ENCODE measurements around the gene OR6B1. TPM values are rescaled to one million over a fixed set of nuclear protein-coding genes. Genes with fewer than 3 reads are reported as not detected.

The OR6B1 gene
- total and polyA plus RNA-seq, 2 donors (not counting 3 experiments of a cell fraction or from before 2014, with no cell fraction given), result not detected

DNA sequence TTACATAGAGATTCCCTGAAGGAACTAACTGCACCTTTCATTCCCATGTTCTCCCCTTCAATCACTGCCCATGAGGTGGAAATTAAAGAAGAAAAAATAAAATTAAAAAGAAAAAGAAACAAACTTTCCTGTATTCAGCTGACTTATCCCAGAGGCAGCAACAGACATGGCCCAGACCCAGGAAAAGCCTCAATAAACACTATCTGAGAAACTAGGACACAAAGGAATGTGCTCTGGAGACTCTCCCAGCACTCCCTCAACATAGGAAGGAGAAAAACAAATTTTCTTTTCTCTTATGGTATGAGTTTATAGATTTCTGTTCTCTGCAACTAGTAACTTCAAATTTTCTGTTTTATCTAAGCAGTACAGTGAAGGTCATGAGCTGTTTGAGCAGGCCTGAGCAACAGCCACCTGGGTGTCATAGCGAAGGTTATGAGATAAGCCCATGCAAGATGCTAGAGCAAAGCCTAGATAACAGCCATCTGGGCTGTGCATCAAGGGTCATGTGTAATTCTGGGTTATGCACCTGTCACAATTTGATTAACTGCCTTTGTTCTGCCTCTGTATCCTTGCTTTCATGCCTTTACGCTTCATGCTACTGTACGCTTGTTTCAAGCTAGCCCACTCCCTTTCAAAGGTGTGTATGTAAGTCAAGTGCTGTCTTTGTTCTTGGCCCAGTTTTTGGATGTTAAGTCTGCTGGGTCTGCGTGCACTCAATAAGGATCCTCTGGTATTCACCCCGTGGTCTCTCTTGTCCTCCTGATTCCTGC lies 11.0 kb upstream of the OR6B1 start:
- Histone ChIP-seq H3K9me1 (replicated peaks; ENCODE audit: control insufficient read depth, extremely low read depth, insufficient read depth, low read length) (peaks cover 2% of the 10 kb centered on the region), H3K79me2 (ENCODE audit: control insufficient read depth, insufficient read depth, low read length) (no peaks in the 10 kb centered on the region), H3K9ac (replicated peaks; ENCODE audit: extremely low read depth, insufficient read depth, low read length) (no peak overlapping the region), H3K4me3 (replicated peaks in 1 of 3; ENCODE audit: insufficient read depth in 1 of 3, low read depth in 1 of 3, low read length in 3 of 3) (no peak overlapping the region), H4K20me1 (replicated peaks; ENCODE audit: control insufficient read depth, extremely low read depth, insufficient read depth, low read length) (no peaks in the 10 kb centered on the region), H2AFZ (ENCODE audit: low read depth, low read length) (no peak overlapping the region), H3K27me3 (ENCODE audit: control insufficient read depth in 2 of 2, insufficient read depth in 2 of 2, low read length in 2 of 2) (peaks cover 0 to 5% of the 10 kb centered on the region in 2 experiments), H3K36me3 (ENCODE audit: control insufficient read depth in 2 of 2, extremely low read depth in 1 of 2, insufficient read depth in 2 of 2, low read length in 2 of 2) (no peaks in the 10 kb centered on the region), H3K4me1 (ENCODE audit: control insufficient read depth, extremely low read depth, insufficient read depth, low read length) (no peaks in the 10 kb centered on the region), H3K9me3 (replicated peaks; ENCODE audit: control insufficient read depth, insufficient read depth, low read length) (no peaks in the 10 kb centered on the region), H3K27ac (ENCODE audit: insufficient read depth, low read depth, low read length) (no peak overlapping the region), H3K4me2 (ENCODE audit: insufficient read depth, low read length) (no peak overlapping the region)
- ChIA-PET CTCF (no interaction called here), POLR2A (no interaction called here)
- DNase-seq (ENCODE audit: low read depth, low spot score) (no peak), FAIRE-seq (no peak)
- dilution Hi-C loops (cut with MboI; ENCODE audit: extremely low pct_ligation_motif_present, low sequenced_read_pairs), result no loop called here
- intact Hi-C loops (cut with micrococcal nuclease), result no loop called here
- TF ChIP-seq, protein P1, sequence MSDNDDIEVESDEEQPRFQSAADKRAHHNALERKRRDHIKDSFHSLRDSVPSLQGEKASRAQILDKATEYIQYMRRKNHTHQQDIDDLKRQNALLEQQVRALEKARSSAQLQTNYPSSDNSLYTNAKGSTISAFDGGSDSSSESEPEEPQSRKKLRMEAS (IDR thresholded peaks at IDR 0.05; ENCODE audit: insufficient read depth, insufficient read length), result no peak
- TF ChIP-seq POLR2A (IDR thresholded peaks at IDR 0.05; ENCODE audit: low read depth, low read length), result no peak
- TF ChIP-seq, protein P2, sequence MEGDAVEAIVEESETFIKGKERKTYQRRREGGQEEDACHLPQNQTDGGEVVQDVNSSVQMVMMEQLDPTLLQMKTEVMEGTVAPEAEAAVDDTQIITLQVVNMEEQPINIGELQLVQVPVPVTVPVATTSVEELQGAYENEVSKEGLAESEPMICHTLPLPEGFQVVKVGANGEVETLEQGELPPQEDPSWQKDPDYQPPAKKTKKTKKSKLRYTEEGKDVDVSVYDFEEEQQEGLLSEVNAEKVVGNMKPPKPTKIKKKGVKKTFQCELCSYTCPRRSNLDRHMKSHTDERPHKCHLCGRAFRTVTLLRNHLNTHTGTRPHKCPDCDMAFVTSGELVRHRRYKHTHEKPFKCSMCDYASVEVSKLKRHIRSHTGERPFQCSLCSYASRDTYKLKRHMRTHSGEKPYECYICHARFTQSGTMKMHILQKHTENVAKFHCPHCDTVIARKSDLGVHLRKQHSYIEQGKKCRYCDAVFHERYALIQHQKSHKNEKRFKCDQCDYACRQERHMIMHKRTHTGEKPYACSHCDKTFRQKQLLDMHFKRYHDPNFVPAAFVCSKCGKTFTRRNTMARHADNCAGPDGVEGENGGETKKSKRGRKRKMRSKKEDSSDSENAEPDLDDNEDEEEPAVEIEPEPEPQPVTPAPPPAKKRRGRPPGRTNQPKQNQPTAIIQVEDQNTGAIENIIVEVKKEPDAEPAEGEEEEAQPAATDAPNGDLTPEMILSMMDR (IDR thresholded peaks at IDR 0.05; ENCODE audit: extremely low read depth in 1 of 2, insufficient read depth in 1 of 2, low read depth in 1 of 2, low read length in 2 of 2), result no peak
- TF ChIP-seq MYC (IDR thresholded peaks at IDR 0.05; ENCODE audit: low read depth, low read length), result no peak
- BruUV-seq (replicated peaks), result no TSS peak

DNA sequence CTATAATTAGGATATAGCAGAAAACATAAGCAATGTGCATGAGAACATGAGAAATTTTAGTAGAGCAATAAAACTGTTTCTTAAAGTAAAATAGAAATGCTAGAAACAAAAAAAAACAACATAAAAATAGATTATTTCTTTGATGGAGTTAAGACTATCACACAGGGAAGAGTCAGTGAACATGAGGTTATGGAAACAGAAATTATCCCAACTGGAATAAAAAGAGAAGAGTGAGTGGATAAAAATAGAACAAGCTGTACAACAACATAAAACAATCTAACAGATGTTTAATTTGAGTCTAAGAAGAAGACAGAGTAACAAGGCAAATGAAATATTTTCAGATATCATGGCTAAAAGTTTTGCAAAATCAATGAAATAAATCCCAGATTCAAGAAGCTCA lies 7.5 kb upstream of the OR6B1 start:
- intact Hi-C loops (cut with micrococcal nuclease), result loop anchor here (1.0 kb wide), 1 partner anchor 46 kb away; no protein-coding TSS in a partner anchor
- no peaks in the 10 kb centered on the region for H3K4me1 ChIP-seq (ENCODE audit: control insufficient read depth, extremely low read depth, insufficient read depth, low read length)
- ChIA-PET POLR2A (no interaction called here), CTCF (no interaction called here)
- H3K4me3 ChIP-seq (replicated peaks in 1 of 3; ENCODE audit: insufficient read depth in 1 of 3, low read depth in 1 of 3, low read length in 3 of 3), result no peak overlapping the region
- dilution Hi-C loops (cut with MboI; ENCODE audit: extremely low pct_ligation_motif_present, low sequenced_read_pairs), result no loop called here
- H3K27me3 ChIP-seq (ENCODE audit: control insufficient read depth in 2 of 2, insufficient read depth in 2 of 2, low read length in 2 of 2), result peaks cover 0 to 5% of the 10 kb centered on the region in 2 experiments
- no peak overlapping the region for H2AFZ ChIP-seq (ENCODE audit: low read depth, low read length)
- no peak overlapping the region for H3K4me2 ChIP-seq (ENCODE audit: insufficient read depth, low read length)
- no TSS peak for BruUV-seq (replicated peaks)
- H3K9ac ChIP-seq (replicated peaks; ENCODE audit: extremely low read depth, insufficient read depth, low read length), result no peak overlapping the region
- no peak for DNase-seq (ENCODE audit: low read depth, low spot score)
- H3K36me3 ChIP-seq (ENCODE audit: control insufficient read depth in 2 of 2, extremely low read depth in 1 of 2, insufficient read depth in 2 of 2, low read length in 2 of 2), result no peaks in the 10 kb centered on the region
- no peak for FAIRE-seq
- H3K27ac ChIP-seq (ENCODE audit: insufficient read depth, low read depth, low read length), result no peak overlapping the region
- no peaks in the 10 kb centered on the region for H3K9me3 ChIP-seq (replicated peaks; ENCODE audit: control insufficient read depth, insufficient read depth, low read length)
- H3K9me1 ChIP-seq (replicated peaks; ENCODE audit: control insufficient read depth, extremely low read depth, insufficient read depth, low read length), result peaks cover 2% of the 10 kb centered on the region
- TF ChIP-seq EZH2 (IDR thresholded peaks at IDR 0.05; ENCODE audit: borderline replicate concordance, low read depth, low read length, severe bottlenecking) (no peak), FOS (IDR thresholded peaks at IDR 0.05; ENCODE audit: borderline replicate concordance, insufficient read depth, low read length) (no peak), GATA2 (IDR thresholded peaks at IDR 0.05; ENCODE audit: insufficient read depth, insufficient read length, low read depth, low read length) (no peak)
- H4K20me1 ChIP-seq (replicated peaks; ENCODE audit: control insufficient read depth, extremely low read depth, insufficient read depth, low read length), result no peaks in the 10 kb centered on the region
- no peaks in the 10 kb centered on the region for H3K79me2 ChIP-seq (ENCODE audit: control insufficient read depth, insufficient read depth, low read length)
